ENCODE results near the gene HS6ST3.

Gene HS6ST3

GRCh38 chr13:96481482-96481881 lies 391.6 kb downstream of the HS6ST3 start:
- no peak overlapping the region for H3K4me3 ChIP-seq (replicated peaks; ENCODE audit: low read depth, low read length)
- no peak for DNase-seq (ENCODE audit: extremely low read depth, low read depth)
- no peak for TF ChIP-seq CTCF (IDR thresholded peaks at IDR 0.05; ENCODE audit: low read depth, low read length, missing control alignments)

DNA sequence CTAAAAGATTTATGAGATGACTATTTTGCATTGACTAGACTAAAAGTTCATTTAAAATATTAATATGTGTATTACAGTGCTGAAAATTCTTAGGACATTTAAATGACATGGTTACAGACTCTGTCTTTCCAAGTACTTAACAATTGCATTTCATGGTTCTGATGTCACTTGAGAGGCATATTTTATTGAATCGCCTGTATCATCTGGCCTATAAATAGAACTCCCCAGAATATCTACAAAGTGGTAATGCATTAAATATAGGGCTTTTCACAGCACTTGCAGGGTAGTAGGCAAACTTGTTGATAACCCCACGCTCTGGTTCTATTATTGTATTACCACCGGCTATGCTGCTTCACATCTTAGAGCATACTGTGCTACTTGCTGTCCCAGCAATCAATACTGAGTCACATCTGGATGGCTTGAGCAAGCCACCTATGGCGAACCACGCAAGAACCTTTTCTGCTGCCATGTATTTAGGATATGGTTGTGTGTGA lies 400.6 kb downstream of the HS6ST3 start:
- DNase-seq (ENCODE audit: extremely low read depth, low read depth) = no peak
- TF ChIP-seq CTCF (IDR thresholded peaks at IDR 0.05; ENCODE audit: low read depth, low read length, missing control alignments) = no peak

GRCh38 chr13:96491103-96491502 lies 401.2 kb downstream of the HS6ST3 start:
- DNase-seq (ENCODE audit: extremely low read depth, low read depth) = no peak
- H3K4me3 ChIP-seq (replicated peaks; ENCODE audit: low read depth, low read length) = no peak overlapping the region
- TF ChIP-seq CTCF (IDR thresholded peaks at IDR 0.05; ENCODE audit: low read depth, low read length, missing control alignments) = no peak

More for the DNA sequence above, 400.6 kb downstream of the HS6ST3 start:
- no peak overlapping the region for H3K4me3 ChIP-seq (replicated peaks; ENCODE audit: low read depth, low read length)

GRCh38 chr13:96492766-96493165 lies 402.9 kb downstream of the HS6ST3 start:
- TF ChIP-seq CTCF (IDR thresholded peaks at IDR 0.05; ENCODE audit: low read depth, low read length, missing control alignments) = no peak
- no peak for DNase-seq (ENCODE audit: extremely low read depth, low read depth)

GRCh38 chr13:96499656-96500055 lies 409.7 kb downstream of the HS6ST3 start:
- no peak for DNase-seq (ENCODE audit: extremely low read depth, low read depth)
- TF ChIP-seq CTCF (IDR thresholded peaks at IDR 0.05; ENCODE audit: low read depth, low read length, missing control alignments) = no peak
- H3K4me3 ChIP-seq (replicated peaks; ENCODE audit: low read depth, low read length) = no peak overlapping the region

More at GRCh38 chr13:96492766-96493165, 402.9 kb downstream of the HS6ST3 start:
- no peak overlapping the region for H3K4me3 ChIP-seq (replicated peaks; ENCODE audit: low read depth, low read length)

DNA sequence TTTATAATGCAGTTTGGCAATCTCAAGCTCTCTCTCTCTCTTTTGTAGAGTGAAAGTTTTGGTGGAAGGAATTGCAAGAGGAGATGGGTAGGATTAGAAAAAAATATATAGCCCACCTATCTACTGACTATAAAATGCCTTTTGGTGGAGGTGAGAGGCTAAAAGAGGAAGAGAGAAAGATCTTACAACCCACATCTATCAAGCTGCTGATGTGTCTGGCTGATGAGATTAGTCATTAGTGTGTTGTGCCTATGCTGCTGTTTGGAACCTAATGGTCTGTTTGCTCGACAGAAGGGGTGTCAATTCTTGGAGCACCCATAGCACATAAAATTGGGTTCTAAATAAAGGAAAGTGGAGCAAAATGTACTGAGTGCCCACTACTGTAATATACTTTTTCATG lies 411.0 kb downstream of the HS6ST3 start:
- no peak overlapping the region for H3K4me3 ChIP-seq (replicated peaks; ENCODE audit: low read depth, low read length)
- DNase-seq (ENCODE audit: extremely low read depth, low read depth) = no peak
- TF ChIP-seq CTCF (IDR thresholded peaks at IDR 0.05; ENCODE audit: low read depth, low read length, missing control alignments) = no peak

GRCh38 chr13:96503481-96503880 lies 413.6 kb downstream of the HS6ST3 start:
- H3K4me3 ChIP-seq (replicated peaks; ENCODE audit: low read depth, low read length) = no peak overlapping the region
- DNase-seq (ENCODE audit: extremely low read depth, low read depth) = no peak
- no peak for TF ChIP-seq CTCF (IDR thresholded peaks at IDR 0.05; ENCODE audit: low read depth, low read length, missing control alignments)
